Liver (tissue), 9 donors: ENCODE results near the gene BRINP3. TPM values are rescaled to one million over a fixed set of nuclear protein-coding genes. Genes with fewer than 3 reads are reported as not detected.

Experiments
- DNase-seq: peaks from one replicate; pipeline ENCODE4 v3.0.0-alpha.2; 2017; ENCODE audit warnings: low spot score
- H3K27ac ChIP-seq, 2 donors: one replicate each; pipeline ENCODE4 v1.7.0; 2013; ENCODE audit warnings: inconsistent platforms in 2 of 2, low read length in 2 of 2, control low read depth in 1 of 2, low read depth in 1 of 2, mild to moderate bottlenecking in 1 of 2
- H3K27me3 ChIP-seq, 4 donors: one replicate each; pipeline versions ENCODE4 v1.6.1 to v1.7.0; 2013; ENCODE audit warnings: low read length in 3 of 4, inconsistent platforms in 1 of 4, mild to moderate bottlenecking in 1 of 4, moderate library complexity in 1 of 4; ENCODE audit not compliant: control insufficient read depth in 4 of 4, insufficient read depth in 4 of 4
- H3K36me3 ChIP-seq, 4 donors: one replicate each; pipeline versions ENCODE4 v1.6.1 to v1.7.0; 2013; ENCODE audit warnings: low read length in 3 of 4, mild to moderate bottlenecking in 3 of 4, low read depth in 1 of 4, moderate library complexity in 1 of 4; ENCODE audit not compliant: control insufficient read depth in 4 of 4, insufficient read depth in 3 of 4
- H3K4me1 ChIP-seq, 4 donors: one replicate each; pipeline versions ENCODE4 v1.6.1 to v1.7.0; 2013; ENCODE audit warnings: low read length in 3 of 4, mild to moderate bottlenecking in 3 of 4, moderate library complexity in 1 of 4; ENCODE audit not compliant: control insufficient read depth in 4 of 4, insufficient read depth in 4 of 4
- H3K4me3 ChIP-seq, 3 donors: one replicate each; pipeline versions ENCODE4 v1.6.1 to v1.7.0; 2013; ENCODE audit warnings: low read length in 3 of 3, control low read depth in 1 of 3, low read depth in 1 of 3, mild to moderate bottlenecking in 1 of 3
- H3K9ac ChIP-seq, 2 donors: one replicate each; pipeline ENCODE4 v1.7.0; 2013; ENCODE audit warnings: low read length in 2 of 2, mild to moderate bottlenecking in 2 of 2, moderate library complexity in 2 of 2, control low read depth in 1 of 2, low read depth in 1 of 2
- H3K9me3 ChIP-seq, 4 donors: one replicate each; pipeline versions ENCODE4 v1.6.1 to v1.7.0; 2013; ENCODE audit warnings: low read length in 3 of 4; ENCODE audit not compliant: control insufficient read depth in 4 of 4
- EGR1 ChIP-seq, 2 donors: IDR thresholded peaks; 2 replicates each; pipeline ENCODE4 v1.6.1; 2016 to 2018; ENCODE audit warnings: antibody characterized with exemption in 2 of 2, low read depth in 2 of 2
- FOXA2 ChIP-seq: IDR thresholded peaks from 2 replicates; pipeline ENCODE4 v1.6.1; 2016; ENCODE audit warnings: antibody characterized with exemption
- GABPA ChIP-seq, 2 donors: IDR thresholded peaks in 1 of 2; conservative IDR thresholded peaks in 1 of 2; 2 replicates each; pipeline ENCODE4 v1.6.1; 2016; ENCODE audit warnings: antibody characterized with exemption in 2 of 2, mild to moderate bottlenecking in 1 of 2, moderate library complexity in 1 of 2
- HNF4A ChIP-seq, 2 donors: conservative IDR thresholded peaks; 2 replicates each; pipeline ENCODE4 v1.6.1; 2016; ENCODE audit warnings: antibody characterized with exemption in 2 of 2, mild to moderate bottlenecking in 2 of 2
- HNF4G ChIP-seq: IDR thresholded peaks from 2 replicates; pipeline ENCODE4 v1.6.1; 2016; ENCODE audit warnings: antibody characterized with exemption
- JUND ChIP-seq, 2 donors: IDR thresholded peaks; 2 replicates each; pipeline ENCODE4 v1.6.1; 2016; ENCODE audit warnings: antibody characterized with exemption in 2 of 2
- MAX ChIP-seq: IDR thresholded peaks from 2 replicates; pipeline ENCODE4 v1.6.1; 2016; ENCODE audit warnings: antibody characterized with exemption
- NR2F2 ChIP-seq: IDR thresholded peaks from 2 replicates; pipeline ENCODE4 v1.6.1; 2016; ENCODE audit warnings: antibody characterized with exemption
- RAD21 ChIP-seq, 2 donors: IDR thresholded peaks; 2 replicates each; pipeline ENCODE4 v1.6.1; 2016; ENCODE audit warnings: antibody characterized with exemption in 2 of 2, mild to moderate bottlenecking in 2 of 2
- REST ChIP-seq: IDR thresholded peaks from 2 replicates; pipeline ENCODE4 v1.6.1; 2016; ENCODE audit warnings: antibody characterized with exemption, mild to moderate bottlenecking
- RXRA ChIP-seq, 2 donors: IDR thresholded peaks; 2 replicates each; pipeline ENCODE4 v1.6.1; 2017 to 2018; ENCODE audit warnings: antibody characterized with exemption in 2 of 2, mild to moderate bottlenecking in 1 of 2
- SP1 ChIP-seq: IDR thresholded peaks from 2 replicates; pipeline ENCODE4 v1.6.1; 2018; ENCODE audit warnings: antibody characterized with exemption, mild to moderate bottlenecking
- TAF1 ChIP-seq: conservative IDR thresholded peaks from 2 replicates; pipeline ENCODE4 v1.6.1; 2016; ENCODE audit warnings: antibody characterized with exemption, mild to moderate bottlenecking
- polyA plus RNA-seq, 2 donors: library from polyadenylated mRNA; stranded (reverse) in 1 of 2; unstranded in 1 of 2; fragments of 200-250 nt in 1 of 2; fragments of >200 nt in 1 of 2; fragmentation: Nextera tagmentation in 1 of 2; extraction: Ambion mirVana in 1 of 2; gene quantifications; one replicate each; pipeline versions ENCODE4 v1.2.1 to v1.2.3, GENCODE V29; 2013 to 2015
- total RNA-seq, 2 donors: library from RNA; depleted of rRNA; stranded (reverse); fragments of >200 nt; gene quantifications; one replicate each; pipeline ENCODE4 v1.2.3, GENCODE V29; 2014
- TF ChIP-seq, protein P1 (sequence below): IDR thresholded peaks from 2 replicates; pipeline ENCODE4 v1.6.1; 2016; ENCODE audit warnings: antibody characterized with exemption
- TF ChIP-seq, protein P2 (sequence below): IDR thresholded peaks from 2 replicates; pipeline ENCODE4 v1.6.1; 2016; ENCODE audit warnings: antibody characterized with exemption
- TF ChIP-seq, protein P3 (sequence below): fragments of 150-350 bp; IDR thresholded peaks from 2 replicates; pipeline ENCODE4 v1.5.1; 2017; ENCODE audit warnings: improper control_type of control experiment, low read depth, low read length; ENCODE audit not compliant: missing input control
- donor health status: healthy.
- donor health status: healthy.
- donor health status: healthy.
- donor health status: healthy.
- donor health status: healthy.

The BRINP3 gene
- total and polyA plus RNA-seq, 4 donors: 0.02 TPM; not detected in 3

DNA sequence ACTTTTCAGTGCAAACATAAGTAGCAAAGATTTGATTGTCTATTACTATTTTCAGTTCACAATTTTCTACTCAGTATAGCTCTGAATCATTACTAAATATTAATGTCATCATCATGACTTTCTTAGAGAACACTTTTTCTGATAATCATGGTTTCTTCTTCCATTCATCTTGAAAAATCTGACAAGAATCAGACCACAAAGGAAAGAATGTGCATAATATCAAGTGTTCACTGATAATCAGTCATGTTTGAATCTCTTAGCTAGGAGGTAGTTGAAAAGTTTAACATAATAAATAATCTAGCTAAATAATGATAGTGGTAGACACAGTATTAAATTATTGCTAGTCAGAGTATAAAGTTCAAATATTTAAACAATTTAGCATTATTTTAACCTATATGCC is 133.2 kb downstream of the BRINP3 start:
- Histone ChIP-seq H3K9me3 (no peaks in the 10 kb centered on the region), H3K4me1 (no peaks in the 10 kb centered on the region), H3K9ac (no peak overlapping the region), H3K4me3 (no peak overlapping the region), H3K27me3 (no peaks in the 10 kb centered on the region), H3K27ac (no peak overlapping the region), H3K36me3 (no peaks in the 10 kb centered on the region)
- TF ChIP-seq, protein P1, sequence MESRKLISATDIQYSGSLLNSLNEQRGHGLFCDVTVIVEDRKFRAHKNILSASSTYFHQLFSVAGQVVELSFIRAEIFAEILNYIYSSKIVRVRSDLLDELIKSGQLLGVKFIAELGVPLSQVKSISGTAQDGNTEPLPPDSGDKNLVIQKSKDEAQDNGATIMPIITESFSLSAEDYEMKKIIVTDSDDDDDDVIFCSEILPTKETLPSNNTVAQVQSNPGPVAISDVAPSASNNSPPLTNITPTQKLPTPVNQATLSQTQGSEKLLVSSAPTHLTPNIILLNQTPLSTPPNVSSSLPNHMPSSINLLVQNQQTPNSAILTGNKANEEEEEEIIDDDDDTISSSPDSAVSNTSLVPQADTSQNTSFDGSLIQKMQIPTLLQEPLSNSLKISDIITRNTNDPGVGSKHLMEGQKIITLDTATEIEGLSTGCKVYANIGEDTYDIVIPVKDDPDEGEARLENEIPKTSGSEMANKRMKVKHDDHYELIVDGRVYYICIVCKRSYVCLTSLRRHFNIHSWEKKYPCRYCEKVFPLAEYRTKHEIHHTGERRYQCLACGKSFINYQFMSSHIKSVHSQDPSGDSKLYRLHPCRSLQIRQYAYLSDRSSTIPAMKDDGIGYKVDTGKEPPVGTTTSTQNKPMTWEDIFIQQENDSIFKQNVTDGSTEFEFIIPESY: no peak
- no peak for TF ChIP-seq FOXA2
- no peak for TF ChIP-seq NR2F2
- TF ChIP-seq RXRA (IDR thresholded peaks at IDR 0.05): no peak
- TF ChIP-seq REST: no peak
- no peak for TF ChIP-seq EGR1 (IDR thresholded peaks at IDR 0.05; ENCODE audit: low read depth in 2 of 2)
- no peak for TF ChIP-seq RAD21 (IDR thresholded peaks at IDR 0.05)
- no peak for TF ChIP-seq GABPA (IDR thresholded peaks at IDR 0.05 in 1 of 2, conservative IDR thresholded peaks at IDR 0.05 in 1 of 2)
- DNase-seq: no peak

- TF ChIP-seq TAF1 (no peak), FOXA2 (no peak), JUND (IDR thresholded peaks at IDR 0.05) (no peak), MAX (no peak), GABPA (IDR thresholded peaks at IDR 0.05 in 1 of 2, conservative IDR thresholded peaks at IDR 0.05 in 1 of 2) (no peak), HNF4A (conservative IDR thresholded peaks at IDR 0.05) (no peak), HNF4G (no peak), NR2F2 (no peak), SP1 (no peak), RAD21 (IDR thresholded peaks at IDR 0.05) (no peak), EGR1 (IDR thresholded peaks at IDR 0.05; ENCODE audit: low read depth in 2 of 2) (no peak), REST (no peak)
- TF ChIP-seq, protein P2, sequence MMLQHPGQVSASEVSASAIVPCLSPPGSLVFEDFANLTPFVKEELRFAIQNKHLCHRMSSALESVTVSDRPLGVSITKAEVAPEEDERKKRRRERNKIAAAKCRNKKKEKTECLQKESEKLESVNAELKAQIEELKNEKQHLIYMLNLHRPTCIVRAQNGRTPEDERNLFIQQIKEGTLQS: no peak
- TF ChIP-seq, protein P3, sequence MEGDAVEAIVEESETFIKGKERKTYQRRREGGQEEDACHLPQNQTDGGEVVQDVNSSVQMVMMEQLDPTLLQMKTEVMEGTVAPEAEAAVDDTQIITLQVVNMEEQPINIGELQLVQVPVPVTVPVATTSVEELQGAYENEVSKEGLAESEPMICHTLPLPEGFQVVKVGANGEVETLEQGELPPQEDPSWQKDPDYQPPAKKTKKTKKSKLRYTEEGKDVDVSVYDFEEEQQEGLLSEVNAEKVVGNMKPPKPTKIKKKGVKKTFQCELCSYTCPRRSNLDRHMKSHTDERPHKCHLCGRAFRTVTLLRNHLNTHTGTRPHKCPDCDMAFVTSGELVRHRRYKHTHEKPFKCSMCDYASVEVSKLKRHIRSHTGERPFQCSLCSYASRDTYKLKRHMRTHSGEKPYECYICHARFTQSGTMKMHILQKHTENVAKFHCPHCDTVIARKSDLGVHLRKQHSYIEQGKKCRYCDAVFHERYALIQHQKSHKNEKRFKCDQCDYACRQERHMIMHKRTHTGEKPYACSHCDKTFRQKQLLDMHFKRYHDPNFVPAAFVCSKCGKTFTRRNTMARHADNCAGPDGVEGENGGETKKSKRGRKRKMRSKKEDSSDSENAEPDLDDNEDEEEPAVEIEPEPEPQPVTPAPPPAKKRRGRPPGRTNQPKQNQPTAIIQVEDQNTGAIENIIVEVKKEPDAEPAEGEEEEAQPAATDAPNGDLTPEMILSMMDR: no peak
- TF ChIP-seq, protein P1: no peak
- no peaks in the 10 kb centered on the region for H3K36me3 ChIP-seq
- H3K4me1 ChIP-seq: no peaks in the 10 kb centered on the region
- no peak overlapping the region for H3K9ac ChIP-seq
- no peak overlapping the region for H3K27ac ChIP-seq
- no peak for DNase-seq
- H3K9me3 ChIP-seq: no peaks in the 10 kb centered on the region
- H3K27me3 ChIP-seq: no peaks in the 10 kb centered on the region
- no peak overlapping the region for H3K4me3 ChIP-seq
Observed at GRCh38 chr1:190338829-190339228, 138.8 kb downstream of the BRINP3 start.
